Breast epithelium (tissue), 4 donors: ENCODE results near the gene DNHD1. TPM values are rescaled to one million over a fixed set of nuclear protein-coding genes. Genes with fewer than 3 reads are reported as not detected.
"Not testable (repeated sequence)": the region's sequence is repeated elsewhere in the genome, so short reads cannot be mapped to it uniquely, and the experiment has no call there.

Experiments
- DNase-seq, 2 donors: peaks; one replicate each; pipeline ENCODE4 v3.0.0-alpha.2; 2019; ENCODE audit warnings: low spot score in 2 of 2
- H3K27ac ChIP-seq, 2 donors: fragments of 200-600 bp; sonication (generic) in 1 of 2; one replicate each; pipeline ENCODE4 v1.5.1; 2016 to 2019; ENCODE audit warnings: mild to moderate bottlenecking in 1 of 2
- H3K27me3 ChIP-seq, 2 donors: fragments of 200-600 bp; sonication (generic) in 1 of 2; one replicate each; pipeline versions ENCODE4 v1.5.1 to v1.6.0; 2017 to 2019; ENCODE audit warnings: control low read depth in 1 of 2, mild to moderate bottlenecking in 1 of 2
- H3K36me3 ChIP-seq: fragments of 200-600 bp; one replicate; pipeline ENCODE4 v1.5.1; 2019
- H3K4me1 ChIP-seq, 2 donors: fragments of 200-600 bp; sonication (generic); one replicate each; pipeline ENCODE4 v1.5.1; 2016 to 2019; ENCODE audit warnings: control low read depth in 1 of 2
- H3K4me3 ChIP-seq, 3 donors: fragments of 200-600 bp; sonication (generic); 1 replicate in 2 of 3; 2 replicates in 1 of 3; pipeline ENCODE4 v1.5.1; 2016 to 2019; ENCODE audit warnings: mild to moderate bottlenecking in 3 of 3, moderate library complexity in 2 of 3
- H3K9me3 ChIP-seq, 2 donors: fragments of 200-600 bp; sonication (generic) in 1 of 2; one replicate each; pipeline ENCODE4 v1.5.1; 2016 to 2019; ENCODE audit warnings: control low read depth in 1 of 2
- CTCF ChIP-seq, 3 donors: fragments of 450-650 bp; IDR thresholded peaks; one replicate each; pipeline ENCODE4 v1.5.1; 2016 to 2017; ENCODE audit warnings: antibody characterized with exemption in 3 of 3, mild to moderate bottlenecking in 3 of 3, moderate library complexity in 3 of 3
- POLR2A ChIP-seq: fragments of 450-650 bp; IDR thresholded peaks from one replicate; pipeline ENCODE4 v1.6.1; 2016; ENCODE audit warnings: antibody characterized with exemption, mild to moderate bottlenecking, moderate library complexity
- POLR2AphosphoS5 ChIP-seq, 3 donors: sonication (generic); formaldehyde crosslinking; IDR thresholded peaks; one replicate each; pipeline ENCODE4 v1.6.1; 2017; ENCODE audit warnings: antibody characterized with exemption in 3 of 3
- intact Hi-C: fragments of 100-400 bp; cut with DNase I; formaldehyde crosslinking; loops from one replicate; pipeline ENCODE4 v1.15.1; 2023; ENCODE audit warnings: low total_unique reads
- total RNA-seq, 3 donors: library from RNA; depleted of rRNA; stranded (reverse); fragments of >200 nt; gene quantifications; one replicate each; pipeline ENCODE4 v1.1.0, GENCODE V29; 2016

Gene DNHD1
- total RNA-seq, 3 donors from 2014 or later: 12.3 to 21.6 (median 14.9) TPM

GRCh38 chr11:6498544-6498943 is 1.5 kb downstream of the DNHD1 start:
- Histone ChIP-seq H3K4me3 (no peak overlapping the region), H3K4me1 (no peaks in the 10 kb centered on the region), H3K27ac (no peak overlapping the region), H3K36me3 (no peaks in the 10 kb centered on the region), H3K27me3 (no peaks in the 10 kb centered on the region), H3K9me3 (no peaks in the 10 kb centered on the region)
- TF ChIP-seq CTCF (IDR thresholded peaks at IDR 0.05): no peak
- no peak for TF ChIP-seq POLR2AphosphoS5 (IDR thresholded peaks at IDR 0.05)
- no peak for TF ChIP-seq POLR2A
- no peak for DNase-seq
- intact Hi-C loops: no loop called here

DNA sequence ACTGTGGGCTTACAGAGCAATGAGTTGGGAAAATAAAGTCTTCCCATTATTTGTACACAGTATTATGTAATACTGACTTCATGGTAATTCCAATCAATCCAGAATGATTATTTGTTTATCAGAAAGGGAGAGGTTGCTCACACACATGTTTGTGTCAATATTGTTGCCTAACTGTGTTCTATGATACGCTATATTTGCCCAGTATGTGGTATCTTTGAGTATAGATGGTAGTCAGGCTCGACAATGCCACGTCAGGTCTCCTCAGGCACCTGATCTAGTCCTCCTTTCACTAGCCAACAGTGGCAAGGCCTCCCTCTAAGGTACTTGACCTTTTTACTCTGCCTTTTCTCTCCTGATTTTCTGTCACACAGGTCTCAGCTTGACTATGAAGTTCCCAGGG is 5.3 kb downstream of the DNHD1 start:
- intact Hi-C loops: no loop called here

GRCh38 chr11:6504166-6504565 is 7.1 kb downstream of the DNHD1 start:
- no peaks in the 10 kb centered on the region for H3K27me3 ChIP-seq
- no peak for DNase-seq
- TF ChIP-seq POLR2AphosphoS5 (IDR thresholded peaks at IDR 0.05): no peak
- TF ChIP-seq POLR2A: no peak
- TF ChIP-seq CTCF (IDR thresholded peaks at IDR 0.05): no peak

More for the DNA sequence above, 5.3 kb downstream of the DNHD1 start:
- H3K9me3 ChIP-seq: no peaks in the 10 kb centered on the region
- no peak for TF ChIP-seq POLR2AphosphoS5 (IDR thresholded peaks at IDR 0.05)
- no peak overlapping the region for H3K4me3 ChIP-seq
- H3K4me1 ChIP-seq: no peaks in the 10 kb centered on the region
- H3K36me3 ChIP-seq: no peaks in the 10 kb centered on the region
- DNase-seq: no peak
- H3K27ac ChIP-seq: no peak overlapping the region
- H3K27me3 ChIP-seq: no peaks in the 10 kb centered on the region

DNA sequence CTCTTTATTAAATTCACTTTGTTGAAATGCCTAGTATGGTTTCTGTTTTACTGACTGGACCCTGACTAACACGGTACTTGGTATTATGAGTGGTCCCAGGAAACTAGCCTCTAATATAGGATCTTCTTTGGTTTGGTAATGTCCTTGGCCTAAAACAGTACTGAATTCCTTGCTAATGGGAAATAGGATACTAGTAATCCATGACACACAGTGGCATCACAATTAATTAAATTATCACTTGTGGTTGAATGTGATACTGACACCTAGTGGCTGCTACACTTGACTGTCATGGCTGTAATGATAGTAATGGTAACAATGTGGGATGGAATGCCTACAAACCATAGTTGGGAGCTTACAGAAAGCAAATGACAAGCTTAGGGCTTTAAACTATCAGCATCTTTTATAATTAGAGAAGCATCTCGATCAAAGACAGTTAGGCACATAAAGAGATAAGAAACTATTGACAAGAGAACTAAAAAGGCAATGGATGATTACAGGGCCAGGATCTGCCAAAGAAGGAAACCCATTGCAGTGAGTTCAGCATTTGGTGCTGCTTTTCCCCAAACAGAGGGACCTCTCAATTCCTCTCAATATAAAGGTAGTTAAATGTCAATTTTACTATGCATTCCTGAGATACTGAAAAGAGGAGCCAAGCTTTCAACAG is 8.6 kb downstream of the DNHD1 start:
- Histone ChIP-seq H3K4me3 (no peak overlapping the region), H3K4me1 (no peaks in the 10 kb centered on the region), H3K27me3 (no peaks in the 10 kb centered on the region), H3K27ac (no peak overlapping the region), H3K9me3 (no peaks in the 10 kb centered on the region), H3K36me3 (no peaks in the 10 kb centered on the region)
- intact Hi-C loops: no loop called here
- no peak for DNase-seq
- peak in 2 of 3 donors; percentile 60 to 70 for TF ChIP-seq CTCF (IDR thresholded peaks at IDR 0.05)
- no peak for TF ChIP-seq POLR2A

More at GRCh38 chr11:6504166-6504565, 7.1 kb downstream of the DNHD1 start:
- H3K36me3 ChIP-seq: no peaks in the 10 kb centered on the region
- intact Hi-C loops: no loop called here
- no peak overlapping the region for H3K4me3 ChIP-seq
- no peak overlapping the region for H3K27ac ChIP-seq
- H3K4me1 ChIP-seq: no peaks in the 10 kb centered on the region
- no peaks in the 10 kb centered on the region for H3K9me3 ChIP-seq

DNA sequence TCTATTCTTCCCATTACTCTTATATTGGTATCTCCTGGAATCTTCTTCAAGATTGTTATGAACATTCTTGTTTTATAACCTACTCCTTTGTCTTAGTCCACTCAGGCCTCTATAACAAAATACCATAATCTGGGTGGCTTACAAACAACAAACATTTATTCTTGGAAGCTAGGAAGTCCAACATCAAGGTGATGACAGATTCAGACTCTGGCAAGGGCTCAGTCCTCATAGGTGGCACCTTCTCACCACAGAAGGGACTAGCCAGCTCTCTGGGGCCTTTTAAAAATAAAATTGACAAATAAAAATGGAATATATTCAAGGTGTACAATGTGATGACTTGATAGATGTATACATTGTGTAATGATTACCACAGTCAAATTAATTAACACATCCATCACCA is 19.8 kb downstream of the DNHD1 start:
- Histone ChIP-seq H3K4me1 (no peaks in the 10 kb centered on the region), H3K9me3 (no peaks in the 10 kb centered on the region), H3K4me3 (no peak overlapping the region), H3K27ac (no peak overlapping the region), H3K36me3 (no peaks in the 10 kb centered on the region), H3K27me3 (no peaks in the 10 kb centered on the region)
- no peak for DNase-seq
- intact Hi-C loops: no loop called here
- TF ChIP-seq POLR2AphosphoS5 (IDR thresholded peaks at IDR 0.05) (no peak), CTCF (IDR thresholded peaks at IDR 0.05) (no peak)

- TF ChIP-seq POLR2A: no peak
- no peak for TF ChIP-seq CTCF (IDR thresholded peaks at IDR 0.05)
- TF ChIP-seq POLR2AphosphoS5 (IDR thresholded peaks at IDR 0.05): no peak
- no peak for DNase-seq
- Histone ChIP-seq H3K36me3 (no peaks in the 10 kb centered on the region), H3K27ac (no peak overlapping the region), H3K27me3 (no peaks in the 10 kb centered on the region), H3K4me1 (no peaks in the 10 kb centered on the region), H3K9me3 (no peaks in the 10 kb centered on the region), H3K4me3 (no peak overlapping the region)
- intact Hi-C loops: no loop called here
Observed at GRCh38 chr11:6520265-6520664, 23.2 kb downstream of the DNHD1 start.

- intact Hi-C loops, H3K27me3 ChIP-seq, H3K4me3 ChIP-seq, DNase-seq, H3K9me3 ChIP-seq, H3K27ac ChIP-seq, H3K4me1 ChIP-seq, H3K36me3 ChIP-seq: not testable (repeated sequence)
Observed at GRCh38 chr11:6521946-6522345, 24.9 kb downstream of the DNHD1 start.
